Skin epidermis (tissue), 12 donors: ENCODE measurements around the gene PHF2.
A peak's percentile ranks its signal among the peaks of the same experiment; 100 is the strongest.
"Not testable (repeated sequence)": the region's sequence is repeated elsewhere in the genome, so short reads cannot be mapped to it uniquely, and the experiment has no call there.

Source experiments
- H3K27ac ChIP-seq, 21 experiments: fragments of 200-600 bp; sonication (generic) in 11 of 21; one replicate each; pipeline ENCODE4 v1.5.0; 2020; ENCODE audit warnings: mild to moderate bottlenecking in 3 of 21, inconsistent platforms in 2 of 21, moderate library complexity in 2 of 21
- H3K4me3 ChIP-seq, 7 experiments: fragments of 200-600 bp; sonication (generic) in 2 of 7; one replicate each; pipeline ENCODE4 v1.5.0; 2020; ENCODE audit warnings: inconsistent platforms in 2 of 7, mild to moderate bottlenecking in 2 of 7, moderate library complexity in 1 of 7

The PHF2 gene

GRCh38 chr9:93670208-93671019, 94.0 kb downstream of the PHF2 start:
- peak overlapping the region in 1 of 21 experiments; percentile 14 for H3K27ac ChIP-seq
- H3K4me3 ChIP-seq: no peak overlapping the region

- Histone ChIP-seq H3K27ac (no peak overlapping the region), H3K4me3 (no peak overlapping the region)
These were observed 94.6 kb downstream of the PHF2 start for GRCh38 chr9:93671020-93671338.

GRCh38 chr9:93672330-93673020, 96.1 kb downstream of the PHF2 start:
- not testable (repeated sequence) for H3K27ac ChIP-seq, H3K4me3 ChIP-seq

GRCh38 chr9:93673021-93673838, 96.8 kb downstream of the PHF2 start:
- H3K4me3 ChIP-seq: no peak overlapping the region
- no peak overlapping the region for H3K27ac ChIP-seq

GRCh38 chr9:93673839-93674334, 97.5 kb downstream of the PHF2 start:
- no peak overlapping the region for H3K27ac ChIP-seq
- H3K4me3 ChIP-seq: no peak overlapping the region

- H3K27ac ChIP-seq: no peak overlapping the region
These were observed 98.4 kb downstream of the PHF2 start for GRCh38 chr9:93674580-93675335.

GRCh38 chr9:93675336-93676150, 99.2 kb downstream of the PHF2 start:
- no peak overlapping the region for H3K4me3 ChIP-seq

More at GRCh38 chr9:93674580-93675335, 98.4 kb downstream of the PHF2 start:
- H3K4me3 ChIP-seq: no peak overlapping the region

GRCh38 chr9:93676310-93677047, 100.1 kb downstream of the PHF2 start:
- H3K27ac ChIP-seq: no peak overlapping the region
- no peak overlapping the region for H3K4me3 ChIP-seq

More at GRCh38 chr9:93675336-93676150, 99.2 kb downstream of the PHF2 start:
- no peak overlapping the region for H3K27ac ChIP-seq

GRCh38 chr9:93677048-93677571, 100.7 kb downstream of the PHF2 start:
- Histone ChIP-seq H3K4me3 (no peak overlapping the region), H3K27ac (no peak overlapping the region)

GRCh38 chr9:93677641-93678136, 101.3 kb downstream of the PHF2 start:
- Histone ChIP-seq H3K27ac (no peak overlapping the region), H3K4me3 (no peak overlapping the region)

GRCh38 chr9:93678199-93679019, 102.0 kb downstream of the PHF2 start:
- no peak overlapping the region for H3K4me3 ChIP-seq
- H3K27ac ChIP-seq: no peak overlapping the region

GRCh38 chr9:93679536-93680442, 103.4 kb downstream of the PHF2 start:
- no peak overlapping the region for H3K4me3 ChIP-seq
- H3K27ac ChIP-seq: no peak overlapping the region

GRCh38 chr9:93680443-93681268, 104.3 kb downstream of the PHF2 start:
- H3K4me3 ChIP-seq: no peak overlapping the region
- H3K27ac ChIP-seq: no peak overlapping the region

- Histone ChIP-seq H3K4me3 (no peak overlapping the region), H3K27ac (no peak overlapping the region)
These were observed 105.1 kb downstream of the PHF2 start for GRCh38 chr9:93681269-93682154.
